Neural cell (in vitro differentiated cells): ENCODE measurements around the gene MBD2.

ENCODE experiments used
- EP300 ChIP-seq: fragments of 450-650 bp; conservative IDR thresholded peaks from 2 replicates; pipeline ENCODE4 v1.6.1; 2014; ENCODE audit warnings: antibody characterized with exemption, mild to moderate bottlenecking, moderate library complexity; ENCODE audit not compliant: poor library complexity, severe bottlenecking
- EZH2 ChIP-seq: fragments of 200-600, 300-800 bp; shearing (Covaris generic), sonication (generic); IDR thresholded peaks from 2 replicates; pipeline ENCODE4 v1.6.1; 2014; ENCODE audit warnings: antibody characterized with exemption, low read length, borderline replicate concordance, mild to moderate bottlenecking; ENCODE audit not compliant: insufficient read depth, poor library complexity, severe bottlenecking
- MXI1 ChIP-seq: fragments of 450-650 bp; conservative IDR thresholded peaks from 2 replicates; pipeline ENCODE4 v1.6.1; 2014; ENCODE audit warnings: antibody characterized with exemption, mild to moderate bottlenecking; ENCODE audit not compliant: poor library complexity, severe bottlenecking
- POLR2AphosphoS5 ChIP-seq: IDR thresholded peaks from 2 replicates; pipeline ENCODE4 v1.6.1; 2012
- RAD21 ChIP-seq: fragments of 450-650 bp; conservative IDR thresholded peaks from 2 replicates; pipeline ENCODE4 v1.6.1; 2014; ENCODE audit warnings: antibody characterized with exemption, mild to moderate bottlenecking, moderate library complexity
- SMC3 ChIP-seq: fragments of 450-650 bp; conservative IDR thresholded peaks from 2 replicates; pipeline ENCODE4 v1.6.1; 2014; ENCODE audit warnings: antibody characterized with exemption, mild to moderate bottlenecking, moderate library complexity; ENCODE audit not compliant: poor library complexity
- TAF1 ChIP-seq: IDR thresholded peaks from 2 replicates; pipeline ENCODE4 v1.6.1; 2012; ENCODE audit warnings: low read depth
- TF ChIP-seq, protein P1 (sequence below): fragments of 450-650 bp; IDR thresholded peaks from 2 replicates; pipeline ENCODE4 v1.5.1; 2014; ENCODE audit warnings: antibody characterized with exemption, mild to moderate bottlenecking, moderate library complexity; ENCODE audit not compliant: poor library complexity, severe bottlenecking
- TF ChIP-seq, protein P2 (sequence below): IDR thresholded peaks from 2 replicates; pipeline ENCODE4 v1.6.1; 2012; ENCODE audit warnings: borderline replicate concordance

DNA sequence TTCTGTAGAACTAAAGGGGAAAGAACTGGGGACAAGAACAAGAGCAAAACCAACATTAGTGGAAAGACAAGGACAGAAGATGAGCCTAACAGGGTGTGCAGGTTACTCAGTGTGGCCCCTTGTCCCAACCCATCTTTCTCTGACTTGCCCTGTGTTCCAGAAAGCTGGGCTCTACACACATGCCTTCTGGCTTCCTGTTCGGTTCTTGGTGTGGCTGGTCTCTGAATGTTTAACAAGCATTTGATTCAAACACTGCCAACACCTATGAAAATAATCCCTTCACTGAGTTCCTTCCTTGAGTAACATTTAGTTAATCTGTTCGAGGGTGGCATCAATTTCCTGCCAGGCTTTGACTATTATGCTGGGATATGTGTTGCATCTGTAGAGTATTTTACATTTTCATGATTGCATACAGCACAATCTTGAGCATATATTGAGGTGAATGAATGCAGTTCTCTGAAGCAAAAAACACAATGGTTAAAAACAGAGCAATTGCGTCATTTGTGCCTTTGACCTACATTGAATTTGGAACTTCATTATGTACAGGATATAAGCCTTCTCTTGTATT lies 83.3 kb downstream of the MBD2 start:
- TF ChIP-seq, protein P1, sequence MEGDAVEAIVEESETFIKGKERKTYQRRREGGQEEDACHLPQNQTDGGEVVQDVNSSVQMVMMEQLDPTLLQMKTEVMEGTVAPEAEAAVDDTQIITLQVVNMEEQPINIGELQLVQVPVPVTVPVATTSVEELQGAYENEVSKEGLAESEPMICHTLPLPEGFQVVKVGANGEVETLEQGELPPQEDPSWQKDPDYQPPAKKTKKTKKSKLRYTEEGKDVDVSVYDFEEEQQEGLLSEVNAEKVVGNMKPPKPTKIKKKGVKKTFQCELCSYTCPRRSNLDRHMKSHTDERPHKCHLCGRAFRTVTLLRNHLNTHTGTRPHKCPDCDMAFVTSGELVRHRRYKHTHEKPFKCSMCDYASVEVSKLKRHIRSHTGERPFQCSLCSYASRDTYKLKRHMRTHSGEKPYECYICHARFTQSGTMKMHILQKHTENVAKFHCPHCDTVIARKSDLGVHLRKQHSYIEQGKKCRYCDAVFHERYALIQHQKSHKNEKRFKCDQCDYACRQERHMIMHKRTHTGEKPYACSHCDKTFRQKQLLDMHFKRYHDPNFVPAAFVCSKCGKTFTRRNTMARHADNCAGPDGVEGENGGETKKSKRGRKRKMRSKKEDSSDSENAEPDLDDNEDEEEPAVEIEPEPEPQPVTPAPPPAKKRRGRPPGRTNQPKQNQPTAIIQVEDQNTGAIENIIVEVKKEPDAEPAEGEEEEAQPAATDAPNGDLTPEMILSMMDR: no peak
- TF ChIP-seq EP300 (no peak), EZH2 (no peak), SMC3 (no peak), POLR2AphosphoS5 (no peak), MXI1 (no peak), TAF1 (no peak), RAD21 (no peak)
- TF ChIP-seq, protein P2, sequence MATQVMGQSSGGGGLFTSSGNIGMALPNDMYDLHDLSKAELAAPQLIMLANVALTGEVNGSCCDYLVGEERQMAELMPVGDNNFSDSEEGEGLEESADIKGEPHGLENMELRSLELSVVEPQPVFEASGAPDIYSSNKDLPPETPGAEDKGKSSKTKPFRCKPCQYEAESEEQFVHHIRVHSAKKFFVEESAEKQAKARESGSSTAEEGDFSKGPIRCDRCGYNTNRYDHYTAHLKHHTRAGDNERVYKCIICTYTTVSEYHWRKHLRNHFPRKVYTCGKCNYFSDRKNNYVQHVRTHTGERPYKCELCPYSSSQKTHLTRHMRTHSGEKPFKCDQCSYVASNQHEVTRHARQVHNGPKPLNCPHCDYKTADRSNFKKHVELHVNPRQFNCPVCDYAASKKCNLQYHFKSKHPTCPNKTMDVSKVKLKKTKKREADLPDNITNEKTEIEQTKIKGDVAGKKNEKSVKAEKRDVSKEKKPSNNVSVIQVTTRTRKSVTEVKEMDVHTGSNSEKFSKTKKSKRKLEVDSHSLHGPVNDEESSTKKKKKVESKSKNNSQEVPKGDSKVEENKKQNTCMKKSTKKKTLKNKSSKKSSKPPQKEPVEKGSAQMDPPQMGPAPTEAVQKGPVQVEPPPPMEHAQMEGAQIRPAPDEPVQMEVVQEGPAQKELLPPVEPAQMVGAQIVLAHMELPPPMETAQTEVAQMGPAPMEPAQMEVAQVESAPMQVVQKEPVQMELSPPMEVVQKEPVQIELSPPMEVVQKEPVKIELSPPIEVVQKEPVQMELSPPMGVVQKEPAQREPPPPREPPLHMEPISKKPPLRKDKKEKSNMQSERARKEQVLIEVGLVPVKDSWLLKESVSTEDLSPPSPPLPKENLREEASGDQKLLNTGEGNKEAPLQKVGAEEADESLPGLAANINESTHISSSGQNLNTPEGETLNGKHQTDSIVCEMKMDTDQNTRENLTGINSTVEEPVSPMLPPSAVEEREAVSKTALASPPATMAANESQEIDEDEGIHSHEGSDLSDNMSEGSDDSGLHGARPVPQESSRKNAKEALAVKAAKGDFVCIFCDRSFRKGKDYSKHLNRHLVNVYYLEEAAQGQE: no peak
